ENCODE measurements around the gene PDXK.

The PDXK gene

DNA sequence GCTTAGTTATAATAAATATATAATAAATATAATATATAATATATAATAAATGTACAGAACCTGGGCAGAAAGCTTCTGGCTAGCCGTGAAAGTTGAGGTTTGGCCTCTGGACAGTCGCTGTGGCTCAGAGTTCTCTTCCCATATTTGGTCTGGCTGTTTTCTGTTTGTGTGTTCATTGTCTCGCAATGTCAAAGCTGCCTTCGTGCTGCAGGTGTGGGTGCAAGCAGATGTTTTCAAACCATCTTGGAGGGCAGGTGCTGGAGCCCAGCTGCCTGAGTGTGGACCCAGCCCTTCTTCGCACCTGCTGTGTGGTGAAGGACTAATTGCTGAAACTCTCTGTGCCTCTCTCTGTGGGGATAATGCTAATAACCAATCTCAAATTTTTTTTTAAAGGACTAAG, 60.7 kb downstream of the PDXK start:
- ATAC-seq (ENCODE audit: low read depth) (no peak), DNase-seq (ENCODE audit: low spot score) (no peak)
- TF ChIP-seq, protein P1, sequence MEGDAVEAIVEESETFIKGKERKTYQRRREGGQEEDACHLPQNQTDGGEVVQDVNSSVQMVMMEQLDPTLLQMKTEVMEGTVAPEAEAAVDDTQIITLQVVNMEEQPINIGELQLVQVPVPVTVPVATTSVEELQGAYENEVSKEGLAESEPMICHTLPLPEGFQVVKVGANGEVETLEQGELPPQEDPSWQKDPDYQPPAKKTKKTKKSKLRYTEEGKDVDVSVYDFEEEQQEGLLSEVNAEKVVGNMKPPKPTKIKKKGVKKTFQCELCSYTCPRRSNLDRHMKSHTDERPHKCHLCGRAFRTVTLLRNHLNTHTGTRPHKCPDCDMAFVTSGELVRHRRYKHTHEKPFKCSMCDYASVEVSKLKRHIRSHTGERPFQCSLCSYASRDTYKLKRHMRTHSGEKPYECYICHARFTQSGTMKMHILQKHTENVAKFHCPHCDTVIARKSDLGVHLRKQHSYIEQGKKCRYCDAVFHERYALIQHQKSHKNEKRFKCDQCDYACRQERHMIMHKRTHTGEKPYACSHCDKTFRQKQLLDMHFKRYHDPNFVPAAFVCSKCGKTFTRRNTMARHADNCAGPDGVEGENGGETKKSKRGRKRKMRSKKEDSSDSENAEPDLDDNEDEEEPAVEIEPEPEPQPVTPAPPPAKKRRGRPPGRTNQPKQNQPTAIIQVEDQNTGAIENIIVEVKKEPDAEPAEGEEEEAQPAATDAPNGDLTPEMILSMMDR (IDR thresholded peaks at IDR 0.05; ENCODE audit: poor library complexity, severe bottlenecking), result no peak
- Histone ChIP-seq H3K27ac (ENCODE audit: poor library complexity, severe bottlenecking) (no peak overlapping the region), H3K4me1 (ENCODE audit: insufficient read depth, poor library complexity, severe bottlenecking) (peaks cover 18% of the 10 kb centered on the region), H3K9me3 (ENCODE audit: severe bottlenecking) (no peaks in the 10 kb centered on the region), H3K4me3 (ENCODE audit: severe bottlenecking) (no peak overlapping the region), H3K36me3 (ENCODE audit: low read depth) (peaks cover 6% of the 10 kb centered on the region), H3K27me3 (ENCODE audit: insufficient read depth, poor library complexity, severe bottlenecking) (no peaks in the 10 kb centered on the region)

DNA sequence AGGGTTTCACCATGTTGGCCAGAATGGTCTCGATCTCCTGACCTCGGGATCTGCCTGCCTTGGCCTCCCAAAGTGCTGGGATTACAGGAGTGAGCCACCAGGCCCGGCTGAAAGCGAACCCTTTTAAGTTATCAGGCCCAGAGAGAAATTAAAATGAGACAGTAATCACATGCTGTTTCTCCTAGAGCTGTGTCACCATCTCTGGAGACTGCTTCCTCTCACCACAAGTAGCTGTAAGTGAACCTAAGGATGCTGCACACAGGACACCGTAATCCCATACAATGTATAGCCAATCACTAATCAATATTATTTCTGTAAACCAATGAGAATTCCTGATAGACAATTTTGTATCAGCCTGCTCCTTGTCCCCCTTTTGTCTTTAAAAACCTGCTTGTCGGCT, 62.9 kb downstream of the PDXK start:
- no peak overlapping the region for H3K4me3 ChIP-seq (ENCODE audit: severe bottlenecking)
- TF ChIP-seq, protein P1 (IDR thresholded peaks at IDR 0.05; ENCODE audit: poor library complexity, severe bottlenecking), result no peak
- no peak overlapping the region for H3K27ac ChIP-seq (ENCODE audit: poor library complexity, severe bottlenecking)
- no peaks in the 10 kb centered on the region for H3K27me3 ChIP-seq (ENCODE audit: insufficient read depth, poor library complexity, severe bottlenecking)
- DNase-seq (ENCODE audit: low spot score), result no peak
- H3K4me1 ChIP-seq (ENCODE audit: insufficient read depth, poor library complexity, severe bottlenecking), result peaks cover 18% of the 10 kb centered on the region
- no peaks in the 10 kb centered on the region for H3K9me3 ChIP-seq (ENCODE audit: severe bottlenecking)
- H3K36me3 ChIP-seq (ENCODE audit: low read depth), result no peaks in the 10 kb centered on the region
- no peak for ATAC-seq (ENCODE audit: low read depth)

- Histone ChIP-seq H3K36me3 (ENCODE audit: low read depth) (no peaks in the 10 kb centered on the region), H3K4me3 (ENCODE audit: severe bottlenecking) (no peak overlapping the region), H3K4me1 (ENCODE audit: insufficient read depth, poor library complexity, severe bottlenecking) (peaks cover 18% of the 10 kb centered on the region), H3K27me3 (ENCODE audit: insufficient read depth, poor library complexity, severe bottlenecking) (no peaks in the 10 kb centered on the region), H3K9me3 (ENCODE audit: severe bottlenecking) (no peaks in the 10 kb centered on the region), H3K27ac (ENCODE audit: poor library complexity, severe bottlenecking) (no peak overlapping the region)
- TF ChIP-seq, protein P1 (IDR thresholded peaks at IDR 0.05; ENCODE audit: poor library complexity, severe bottlenecking), result no peak
- ATAC-seq (ENCODE audit: low read depth) (peak; percentile 54; the same call in 2 of the 3 replicates), DNase-seq (ENCODE audit: low spot score) (no peak)
These were observed 63.6 kb downstream of the PDXK start for GRCh38 chr21:43782431-43783097.

DNA sequence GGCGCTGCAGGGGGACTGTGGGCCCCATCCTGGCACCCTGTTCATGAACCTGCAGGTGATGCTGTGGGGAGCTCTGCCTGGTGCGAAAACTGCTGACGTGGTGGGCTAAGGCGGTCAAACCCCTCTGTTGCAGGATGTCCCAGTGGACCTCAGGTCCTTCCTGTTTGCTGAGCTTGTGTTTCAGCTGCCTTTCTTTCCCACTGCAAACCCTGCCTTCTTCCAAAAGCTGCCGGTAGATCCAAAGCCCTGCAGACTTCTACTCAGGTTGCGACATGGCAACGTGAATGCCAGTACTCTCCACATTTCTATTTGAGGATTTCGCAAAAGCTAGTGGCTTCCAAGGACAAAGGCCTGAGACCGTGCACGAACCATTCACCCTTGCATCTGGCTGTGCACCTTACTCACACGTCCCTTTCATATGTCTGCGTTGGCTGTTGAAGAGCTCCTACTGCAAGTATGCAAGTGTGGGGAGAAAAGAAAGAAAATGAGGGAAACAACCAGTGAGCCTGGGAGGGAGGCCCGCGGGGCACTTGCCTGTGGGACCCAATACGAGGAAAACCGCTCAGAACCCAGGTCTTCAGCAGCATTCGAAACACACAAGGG, 64.3 kb downstream of the PDXK start:
- no peak overlapping the region for H3K27ac ChIP-seq (ENCODE audit: poor library complexity, severe bottlenecking)
- no peaks in the 10 kb centered on the region for H3K36me3 ChIP-seq (ENCODE audit: low read depth)
- no peaks in the 10 kb centered on the region for H3K27me3 ChIP-seq (ENCODE audit: insufficient read depth, poor library complexity, severe bottlenecking)
- ATAC-seq (ENCODE audit: low read depth), result 0 out of 3 replicates have a peak, but pooled peaks have one; percentile 13
- TF ChIP-seq, protein P1 (IDR thresholded peaks at IDR 0.05; ENCODE audit: poor library complexity, severe bottlenecking), result no peak
- DNase-seq (ENCODE audit: low spot score), result no peak
- H3K4me3 ChIP-seq (ENCODE audit: severe bottlenecking), result no peak overlapping the region
- no peaks in the 10 kb centered on the region for H3K9me3 ChIP-seq (ENCODE audit: severe bottlenecking)
- H3K4me1 ChIP-seq (ENCODE audit: insufficient read depth, poor library complexity, severe bottlenecking), result peaks cover 18% of the 10 kb centered on the region

GRCh38 chr21:43785134-43785533, 66.2 kb downstream of the PDXK start:
- Histone ChIP-seq H3K36me3 (ENCODE audit: low read depth) (peaks cover under 1% of the 10 kb centered on the region; the same call in 1 of the 2 replicates), H3K4me3 (ENCODE audit: severe bottlenecking) (no peak overlapping the region), H3K27ac (ENCODE audit: poor library complexity, severe bottlenecking) (no peak overlapping the region), H3K27me3 (ENCODE audit: insufficient read depth, poor library complexity, severe bottlenecking) (no peaks in the 10 kb centered on the region), H3K4me1 (ENCODE audit: insufficient read depth, poor library complexity, severe bottlenecking) (peaks cover 18% of the 10 kb centered on the region), H3K9me3 (ENCODE audit: severe bottlenecking) (no peaks in the 10 kb centered on the region)
- ATAC-seq (ENCODE audit: low read depth), result no peak
- no peak for DNase-seq (ENCODE audit: low spot score)
- TF ChIP-seq, protein P1 (IDR thresholded peaks at IDR 0.05; ENCODE audit: poor library complexity, severe bottlenecking), result no peak
